Hematopoietic multipotent progenitor cell treated with erythropoietin and hydrocortisone succinate and interleukin-3 and kit ligand, for 17 days (in vitro differentiated cells): ENCODE data around the gene IGFBP6.
"Not testable (repeated sequence)": the region's sequence is repeated elsewhere in the genome, so short reads cannot be mapped to it uniquely, and the experiment has no call there.

ENCODE experiments used
- DNase-seq: peaks from one replicate; pipeline ENCODE4 v3.0.0-alpha.2; 2015; ENCODE audit warnings: low spot score

Gene IGFBP6

GRCh38 chr12:53070877-53071492, 26.5 kb upstream of the IGFBP6 start:
- DNase-seq, result no peak

DNA sequence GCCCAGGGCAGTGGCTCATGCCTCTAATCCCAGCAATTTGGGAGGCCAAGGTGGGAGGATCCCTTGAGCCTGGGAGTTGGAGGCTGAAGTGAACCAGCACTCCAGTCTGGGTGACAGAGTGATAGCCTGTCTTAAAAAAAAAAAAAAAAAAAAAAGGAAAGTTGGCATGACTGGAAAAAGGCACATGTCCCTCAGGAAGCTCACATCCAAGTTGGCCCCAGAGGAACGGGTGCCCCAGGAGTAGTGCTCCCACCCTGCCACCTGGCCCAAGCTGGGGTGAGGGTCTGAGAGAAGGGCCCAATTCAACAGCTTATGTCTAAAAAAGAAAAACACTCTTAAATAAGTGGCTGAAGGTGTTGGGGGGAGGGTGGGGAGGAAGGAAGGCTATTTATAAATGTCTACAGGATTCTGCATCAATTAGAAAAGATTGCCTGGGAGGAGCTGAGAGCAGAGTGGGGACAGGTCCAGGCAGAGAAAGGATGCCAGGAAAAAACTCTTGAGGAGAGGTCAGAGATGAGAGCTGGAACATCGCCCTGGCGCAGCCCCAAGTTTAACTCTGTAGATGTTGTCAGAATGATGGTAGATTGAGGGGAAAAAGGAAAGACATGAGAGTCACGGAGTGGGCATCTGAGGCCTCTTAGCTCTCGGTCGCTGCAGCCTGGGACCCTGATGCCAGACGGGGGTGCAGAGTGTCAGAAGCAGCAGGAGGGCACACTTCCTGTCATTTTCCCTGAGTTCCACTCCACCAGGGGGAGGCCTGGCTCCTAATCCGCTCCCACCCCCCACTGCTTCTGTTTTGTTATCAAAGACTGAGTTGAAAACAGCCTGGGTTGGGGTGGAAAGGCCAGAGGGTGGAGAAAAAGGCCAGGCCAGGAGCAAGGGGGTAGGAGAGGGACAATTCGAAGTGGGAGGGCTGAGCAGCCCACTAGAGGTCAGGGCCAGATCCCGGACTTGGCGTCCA, 25.6 kb upstream of the IGFBP6 start:
- DNase-seq, result no peak

DNA sequence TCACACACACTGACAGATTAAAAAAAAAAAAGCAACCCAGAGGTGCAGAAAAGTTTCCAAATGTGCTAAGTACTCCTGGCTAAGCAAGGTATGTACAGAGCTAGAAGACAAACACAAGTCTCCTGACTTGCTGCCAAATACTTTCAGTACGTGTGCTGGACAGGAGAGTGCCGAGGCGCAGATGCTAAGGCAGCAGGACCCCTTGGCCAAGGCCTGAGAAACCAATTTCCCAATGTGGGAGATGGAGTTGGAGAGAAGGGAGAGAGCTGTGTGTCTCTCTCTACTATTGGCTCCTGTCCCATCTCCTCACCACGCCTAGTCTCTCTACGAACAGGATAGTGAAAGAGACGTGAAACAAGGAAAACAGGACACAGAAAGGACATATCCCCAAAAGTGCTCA, 23.6 kb upstream of the IGFBP6 start:
- DNase-seq, result no peak

DNA sequence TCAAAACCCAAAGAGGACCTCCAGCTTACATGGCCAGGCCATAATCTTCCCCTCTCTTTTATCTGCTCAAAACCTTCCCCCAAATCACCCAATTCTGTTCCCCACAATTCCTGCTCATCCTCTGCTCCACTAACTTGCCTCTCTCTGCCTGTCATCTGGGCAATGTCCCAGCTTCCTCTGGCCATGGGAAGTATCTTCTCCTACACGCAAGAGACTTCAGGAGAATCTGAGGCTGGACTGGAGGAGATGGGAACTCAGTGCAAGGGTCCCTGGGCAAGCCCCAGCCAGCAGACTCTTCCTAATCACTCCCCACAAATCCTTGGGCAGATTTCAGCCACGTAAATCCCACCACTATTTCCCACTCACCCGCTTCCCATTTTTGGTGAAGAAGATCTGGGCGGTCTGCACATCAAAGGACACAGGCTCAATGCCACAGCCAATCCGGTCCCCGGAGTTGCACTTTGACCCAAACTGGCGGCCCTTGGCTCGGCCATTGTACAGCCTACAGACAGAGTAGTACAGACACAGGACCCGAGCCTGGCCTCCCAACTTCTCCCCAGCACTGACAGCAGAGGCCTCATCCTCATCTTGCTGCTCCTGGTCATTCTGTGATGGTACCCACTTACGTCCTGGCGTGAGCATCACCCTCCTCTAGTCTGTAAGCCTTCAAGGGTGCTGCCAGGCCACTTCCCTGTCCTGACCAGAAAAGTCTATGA, 23.0 kb upstream of the IGFBP6 start:
- DNase-seq, result no peak

DNA sequence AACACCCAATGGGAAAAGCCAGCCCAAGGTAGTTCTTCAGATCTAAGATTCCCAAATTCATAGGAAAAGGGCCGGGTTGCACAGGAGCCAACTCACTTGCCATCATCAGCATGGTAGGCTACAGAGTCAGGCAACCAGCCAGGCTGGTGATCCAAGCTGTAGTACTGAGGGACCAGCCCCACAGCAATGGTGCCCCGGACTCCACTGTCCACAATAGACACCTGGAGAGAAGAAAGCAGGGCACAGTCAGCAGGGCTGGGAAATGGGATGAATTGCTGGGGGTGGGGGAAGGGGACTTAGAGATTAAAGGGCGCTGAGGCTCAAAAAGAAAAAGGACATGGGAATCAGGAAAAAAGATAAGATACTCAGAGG, 22.5 kb upstream of the IGFBP6 start:
- DNase-seq, result no peak

DNA sequence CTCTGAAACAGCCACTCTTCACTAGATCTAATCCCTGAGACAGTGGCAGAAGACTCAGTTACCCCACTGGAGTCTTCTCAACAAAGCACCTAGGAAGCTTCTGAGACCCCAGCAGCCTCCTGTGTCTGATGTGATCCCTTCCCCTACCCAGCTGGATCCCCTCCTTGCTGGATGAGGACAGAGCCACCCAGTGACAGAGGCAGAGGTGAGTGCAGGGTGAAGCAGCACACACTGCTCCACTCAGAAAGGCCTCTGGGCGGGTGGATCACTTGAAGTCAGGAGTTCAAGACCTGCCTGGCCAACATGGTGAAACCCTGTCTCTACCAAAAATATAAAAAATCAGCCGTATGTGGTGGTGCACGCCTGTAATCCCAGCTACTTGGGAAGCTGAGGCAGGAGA, 21.0 kb upstream of the IGFBP6 start:
- DNase-seq, result no peak

DNA sequence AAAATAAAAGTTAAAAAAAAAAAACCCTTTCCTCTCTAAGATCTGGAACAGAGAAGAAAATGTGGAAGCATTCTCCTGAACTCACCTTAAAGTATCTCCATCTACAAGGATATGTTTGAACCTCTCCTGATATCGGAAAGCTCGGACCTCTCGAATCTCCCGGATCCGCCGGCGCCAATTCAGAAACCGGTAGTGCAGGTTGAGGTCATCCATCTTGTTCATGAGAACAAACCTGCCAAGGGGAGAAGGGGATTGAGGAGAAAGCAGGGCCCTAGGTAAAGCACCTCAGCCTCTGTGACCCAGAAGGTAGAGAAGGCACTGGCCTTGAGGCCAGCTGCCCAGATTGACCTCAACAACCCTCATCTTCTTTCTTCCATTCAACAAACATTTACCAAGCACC, 20.4 kb upstream of the IGFBP6 start:
- no peak for DNase-seq

GRCh38 chr12:53078425-53079225, 18.8 kb upstream of the IGFBP6 start:
- DNase-seq, result no peak

- peak; percentile 95 for DNase-seq
Measured at GRCh38 chr12:53079226-53080117, 18.0 kb upstream of the IGFBP6 start, which contains the start of gene SPRYD3. Gene SPRYD3, minus strand, starts transcription at chr12:53079390. Its CDS starts 57 bp downstream, at chr12:53079333.

- no peak for DNase-seq
Measured at GRCh38 chr12:53082637-53083175, 14.8 kb upstream of the IGFBP6 start.

GRCh38 chr12:53086361-53086760, 11.1 kb upstream of the IGFBP6 start:
- DNase-seq, result no peak

DNA sequence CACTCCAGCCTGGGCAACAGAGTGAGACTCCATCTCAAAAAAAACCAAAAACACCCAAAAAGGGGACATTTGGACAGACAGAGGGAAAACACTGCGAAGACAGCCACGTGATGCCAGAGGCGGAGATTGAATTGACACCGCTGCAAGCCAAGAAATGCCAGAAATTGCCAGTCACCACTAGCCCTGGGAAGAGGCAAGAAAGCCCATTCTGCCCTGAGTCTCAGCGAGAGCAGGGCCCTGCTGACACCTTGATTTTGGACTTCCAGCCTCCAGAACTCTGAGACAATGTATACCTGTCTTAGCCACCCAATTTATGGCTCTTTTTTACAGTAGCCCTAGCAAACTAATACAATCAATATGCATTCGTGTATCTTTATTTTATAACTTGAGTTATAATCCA, 7.4 kb upstream of the IGFBP6 start:
- no peak for DNase-seq

DNA sequence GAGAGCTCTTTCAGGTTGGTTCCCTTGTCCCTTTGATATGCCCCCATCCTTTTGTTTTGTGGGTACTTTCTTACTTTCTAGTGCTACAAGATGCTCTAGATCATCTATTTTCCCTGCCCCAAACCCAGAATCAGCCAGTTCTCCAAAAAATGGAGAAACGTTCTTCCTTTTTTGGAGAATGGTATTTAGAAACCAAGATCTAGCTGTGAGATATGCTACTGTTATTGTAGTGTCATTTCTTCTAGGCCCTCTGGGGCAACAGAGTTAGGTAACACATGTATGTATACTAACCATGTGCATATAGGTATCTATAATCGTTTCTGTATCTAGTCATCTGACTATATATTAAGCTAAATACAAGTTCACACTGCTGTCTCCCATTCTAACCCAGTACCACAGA, 6.9 kb upstream of the IGFBP6 start:
- no peak for DNase-seq

DNA sequence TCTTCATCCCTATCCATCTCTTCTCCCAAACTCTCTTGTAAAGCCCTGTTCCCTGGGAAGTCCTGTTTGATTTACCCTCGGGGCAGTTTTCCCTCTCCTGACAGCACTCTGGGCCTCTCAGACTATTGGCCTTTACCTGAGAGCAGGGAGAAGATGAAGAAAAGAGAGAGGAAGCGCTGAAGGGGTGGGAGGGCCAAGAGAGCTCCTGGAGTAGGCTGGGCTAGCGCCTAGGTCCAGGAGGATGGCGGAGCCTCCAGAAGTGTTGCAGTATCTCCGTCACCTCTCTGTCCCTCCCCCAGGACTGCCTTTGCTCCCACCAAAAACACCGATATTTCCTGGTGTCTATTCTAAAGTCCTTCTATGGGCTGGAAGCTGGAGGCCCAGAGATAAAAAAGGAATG, 5.7 kb upstream of the IGFBP6 start:
- DNase-seq, result no peak

DNA sequence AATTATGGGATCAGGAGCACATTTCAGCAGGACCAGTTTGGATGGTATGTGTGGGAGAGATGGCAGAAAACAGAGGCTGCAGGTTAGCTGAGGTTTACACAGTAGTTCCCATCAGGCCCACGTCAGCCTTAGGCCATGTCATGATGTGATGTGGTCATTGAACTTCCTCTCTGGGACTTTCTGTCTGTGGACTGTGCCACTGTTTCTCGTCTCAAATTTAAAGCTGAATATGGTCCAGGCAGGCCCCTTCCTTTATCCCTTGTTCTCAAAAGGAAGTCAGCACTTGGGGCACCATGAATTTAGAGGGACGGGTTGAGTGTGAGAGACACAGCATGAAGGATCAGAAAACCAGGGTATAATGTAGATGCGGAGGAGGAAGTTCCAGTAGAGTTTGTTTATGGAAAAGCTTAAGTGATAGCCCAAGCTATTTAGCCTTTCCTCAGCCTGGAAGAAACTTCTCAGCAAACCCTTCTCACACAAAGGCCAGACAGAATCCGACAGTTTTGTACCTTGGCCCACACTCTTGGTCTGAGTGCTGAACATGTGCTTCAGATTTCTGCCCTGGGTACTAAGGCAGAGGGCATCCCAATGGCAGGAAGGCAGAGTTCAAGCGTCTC, 3.6 kb upstream of the IGFBP6 start:
- DNase-seq, result no peak

- DNase-seq, result no peak
Measured at GRCh38 chr12:53094394-53094787, 3.1 kb upstream of the IGFBP6 start.

- DNase-seq, result not testable (repeated sequence)
Measured at GRCh38 chr12:53094796-53095595, 2.5 kb upstream of the IGFBP6 start.

GRCh38 chr12:53095596-53095895, 1.9 kb upstream of the IGFBP6 start:
- DNase-seq, result not testable (repeated sequence)

DNA sequence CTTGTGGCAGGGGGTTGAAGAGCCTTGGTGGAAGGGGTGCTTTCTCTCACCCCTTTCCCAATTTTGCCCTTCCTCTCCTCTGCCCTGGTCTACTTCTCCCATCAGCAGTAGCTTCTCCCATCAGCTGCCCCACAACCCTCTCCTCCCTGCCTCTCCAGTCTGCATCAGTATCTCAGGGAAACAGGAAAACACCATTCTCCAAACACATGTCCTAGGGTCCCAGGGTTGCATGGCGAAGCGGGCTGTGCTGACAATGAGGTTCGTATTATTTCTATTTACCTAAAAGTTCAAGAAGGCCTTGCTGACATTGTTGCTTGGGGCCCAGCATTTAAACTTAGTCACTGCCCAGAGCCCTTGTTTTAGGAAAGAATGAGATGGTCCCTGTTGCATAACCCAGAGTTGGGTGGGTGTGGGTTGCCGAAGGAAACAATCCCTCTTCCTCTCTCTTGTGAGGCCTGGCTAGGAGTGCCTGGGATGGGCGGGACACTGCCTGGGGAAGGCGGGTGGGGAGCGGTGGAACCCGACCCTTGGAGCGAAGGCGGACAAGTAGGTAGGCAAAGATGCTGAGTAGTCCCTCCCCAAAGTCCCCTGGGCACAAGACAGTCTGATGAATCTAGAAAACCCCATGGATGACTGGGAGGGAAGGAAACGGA, 1.3 kb upstream of the IGFBP6 start:
- no peak for DNase-seq
